K562 (cell line): ENCODE results near the gene TP73. TPM values are rescaled to one million over a fixed set of nuclear protein-coding genes. Genes with fewer than 3 reads are reported as not detected.
A peak's percentile ranks its signal among the peaks of the same experiment; 100 is the strongest.

Experiments used
- JUN ChIP-seq, 2 experiments: sonication (generic) in 1 of 2; formaldehyde crosslinking in 1 of 2; IDR thresholded peaks; 2 replicates each; pipeline versions ENCODE4 v1.6.1 to v1.8.0; 2012 to 2022; ENCODE audit warnings: borderline replicate concordance in 2 of 2, mild to moderate bottlenecking in 2 of 2, improper control_type of control experiment in 1 of 2, low read depth in 1 of 2, low read length in 1 of 2, missing genetic modification reagents in 1 of 2
- L3MBTL2 ChIP-seq: fragments of 450-650 bp; IDR thresholded peaks from 2 replicates; pipeline ENCODE4 v1.6.1; 2016; ENCODE audit warnings: mild to moderate bottlenecking, moderate library complexity
- MAX ChIP-seq: sonication (generic); formaldehyde crosslinking; IDR thresholded peaks from 2 replicates; pipeline ENCODE4 v1.9.0; 2022; ENCODE audit warnings: mild to moderate bottlenecking, missing genetic modification reagents
- MYC ChIP-seq, 2 experiments: fragments of 250-450 bp in 1 of 2; sonication (Bioruptor Pico) in 1 of 2; IDR thresholded peaks; 2 replicates each; pipeline versions ENCODE4 v1.5.1 to v1.6.1; 2012 to 2021; ENCODE audit warnings: low read depth in 2 of 2, borderline replicate concordance in 1 of 2, improper control_type of control experiment in 1 of 2, low read length in 1 of 2, mild to moderate bottlenecking in 1 of 2, moderate library complexity in 1 of 2
- SP1 ChIP-seq: sonication (generic); formaldehyde crosslinking; IDR thresholded peaks from 2 replicates; pipeline ENCODE4 v1.8.1; 2022; ENCODE audit warnings: mild to moderate bottlenecking, missing genetic modification reagents
- ZNF609 ChIP-seq: sonication (generic); formaldehyde crosslinking; IDR thresholded peaks from 2 replicates; pipeline ENCODE4 v1.8.1; 2023; ENCODE audit warnings: missing genetic modification reagents, mild to moderate bottlenecking, borderline replicate concordance
- polyA plus RNA-seq, 8 experiments: library from polyadenylated mRNA; depleted of rRNA in 4 of 8; stranded (reverse) in 5 of 8; unstranded in 3 of 8; fragments of >200 nt; fragmentation: Nextera tagmentation in 2 of 8; fragmentation: Illumina TruSeq in 1 of 8; extraction: Ambion mirVana in 2 of 8; extraction: Trizol in 1 of 8; gene quantifications; 2 replicates each; pipeline versions ENCODE4 v1.2.1 to v1.2.3, GENCODE V29; 2011 to 2014; ENCODE audit warnings: inconsistent platforms in 1 of 8, missing spikeins in 1 of 8
- total RNA-seq, 7 experiments: library from RNA; depleted of rRNA in 6 of 7; stranded (reverse); fragments of >200 nt in 6 of 7; fragmentation: Illumina TruSeq in 2 of 7; extraction: Trizol in 2 of 7; gene quantifications; 2 replicates each; pipeline versions ENCODE4 v1.2.1 to v1.2.3, GENCODE V29; 2011 to 2021; ENCODE audit warnings: low replicate concordance in 1 of 7
- TF ChIP-seq, protein P1 (sequence below): conservative IDR thresholded peaks from 2 replicates; pipeline ENCODE4 v1.6.1; 2011; ENCODE audit warnings: low read depth, mild to moderate bottlenecking, low read length; ENCODE audit not compliant: control insufficient read depth

The TP73 gene
- total and polyA plus RNA-seq, 9 of the 15 experiments (the other 6 are each of a cell fraction or from before 2014, with no cell fraction given) = 0.07 to 1.6 (median 0.40) TPM; not detected in 2

DNA sequence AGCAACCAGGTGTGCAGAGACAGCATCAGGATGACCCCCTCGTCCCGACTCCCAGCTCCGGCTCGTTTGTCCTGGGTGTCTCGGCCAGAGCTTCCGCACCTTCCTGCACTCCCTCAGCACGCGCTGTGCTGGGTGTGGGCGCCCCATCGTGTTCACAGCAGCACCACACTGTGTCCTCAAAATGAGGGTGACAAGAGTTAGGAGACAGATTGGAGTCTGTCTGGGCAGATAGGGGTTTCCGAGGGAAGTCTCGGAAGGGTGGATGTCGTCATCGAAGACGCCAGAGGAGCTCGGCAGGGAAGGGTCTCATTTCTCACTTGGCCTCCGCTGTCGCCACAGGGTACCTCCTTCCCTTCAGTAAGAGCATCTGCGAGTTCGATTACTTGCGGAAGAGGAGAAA lies 104.1 kb downstream of the TP73 start (continued):
- TF ChIP-seq JUN (IDR thresholded peaks at IDR 0.05; ENCODE audit: borderline replicate concordance, low read depth, low read length) = 0 out of 2 replicates have a peak, but pooled peaks have one; percentile 19
- TF ChIP-seq JUN (CRISPR knock-in tag; IDR thresholded peaks at IDR 0.05; ENCODE audit: borderline replicate concordance) = no peak
- TF ChIP-seq, protein P1, sequence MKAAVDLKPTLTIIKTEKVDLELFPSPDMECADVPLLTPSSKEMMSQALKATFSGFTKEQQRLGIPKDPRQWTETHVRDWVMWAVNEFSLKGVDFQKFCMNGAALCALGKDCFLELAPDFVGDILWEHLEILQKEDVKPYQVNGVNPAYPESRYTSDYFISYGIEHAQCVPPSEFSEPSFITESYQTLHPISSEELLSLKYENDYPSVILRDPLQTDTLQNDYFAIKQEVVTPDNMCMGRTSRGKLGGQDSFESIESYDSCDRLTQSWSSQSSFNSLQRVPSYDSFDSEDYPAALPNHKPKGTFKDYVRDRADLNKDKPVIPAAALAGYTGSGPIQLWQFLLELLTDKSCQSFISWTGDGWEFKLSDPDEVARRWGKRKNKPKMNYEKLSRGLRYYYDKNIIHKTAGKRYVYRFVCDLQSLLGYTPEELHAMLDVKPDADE = no peak
- TF ChIP-seq ZNF609 = no peak
- TF ChIP-seq L3MBTL2 = peak; percentile 86
- no peak for TF ChIP-seq SP1 (CRISPR knock-in tag)
- peak; percentile 56 for TF ChIP-seq MYC (IDR thresholded peaks at IDR 0.05; ENCODE audit: low read depth, low read length)
- TF ChIP-seq MYC (CRISPR knock-in tag; IDR thresholded peaks at IDR 0.05; ENCODE audit: borderline replicate concordance, low read depth) = no peak
- peak; percentile 47; the same call in 1 of the 2 replicates for TF ChIP-seq MAX (CRISPR knock-in tag)
